ENCODE data around the gene HHAT. TPM values are rescaled to one million over a fixed set of nuclear protein-coding genes. Genes with fewer than 3 reads are reported as not detected.

Gene HHAT
- total RNA-seq, 4 donors from 2014 or later = 2.2 to 11.6 (median 7.3) TPM

DNA sequence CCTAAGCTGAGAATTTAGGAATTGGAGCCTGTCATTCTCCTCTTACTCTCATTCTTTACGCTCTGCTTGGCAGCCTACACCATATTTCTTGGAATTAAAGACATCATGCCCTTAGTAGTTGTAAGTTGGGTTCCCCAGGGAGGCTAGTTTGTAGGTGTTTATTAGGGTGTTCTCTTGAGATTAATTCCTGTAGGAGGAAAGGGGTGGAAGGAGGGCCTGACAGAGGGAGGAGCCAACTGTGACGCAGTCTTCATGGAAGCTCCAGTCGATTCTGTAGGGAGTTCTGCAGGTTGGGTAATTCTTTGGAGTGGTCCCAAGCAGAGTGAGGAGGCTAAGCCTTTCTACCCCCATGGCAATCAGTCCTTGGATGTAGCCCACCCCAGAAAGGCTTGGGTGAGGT lies 111.4 kb downstream of the HHAT start:
- DNase-seq = no peak
- H3K36me3 ChIP-seq = no peaks in the 10 kb centered on the region
- H3K27ac ChIP-seq = no peak overlapping the region
- TF ChIP-seq POLR2A (IDR thresholded peaks at IDR 0.05) = no peak
- TF ChIP-seq EP300 (IDR thresholded peaks at IDR 0.05; ENCODE audit: low read depth) = no peak
- TF ChIP-seq POLR2AphosphoS5 (IDR thresholded peaks at IDR 0.05) = no peak
- TF ChIP-seq, protein P1, sequence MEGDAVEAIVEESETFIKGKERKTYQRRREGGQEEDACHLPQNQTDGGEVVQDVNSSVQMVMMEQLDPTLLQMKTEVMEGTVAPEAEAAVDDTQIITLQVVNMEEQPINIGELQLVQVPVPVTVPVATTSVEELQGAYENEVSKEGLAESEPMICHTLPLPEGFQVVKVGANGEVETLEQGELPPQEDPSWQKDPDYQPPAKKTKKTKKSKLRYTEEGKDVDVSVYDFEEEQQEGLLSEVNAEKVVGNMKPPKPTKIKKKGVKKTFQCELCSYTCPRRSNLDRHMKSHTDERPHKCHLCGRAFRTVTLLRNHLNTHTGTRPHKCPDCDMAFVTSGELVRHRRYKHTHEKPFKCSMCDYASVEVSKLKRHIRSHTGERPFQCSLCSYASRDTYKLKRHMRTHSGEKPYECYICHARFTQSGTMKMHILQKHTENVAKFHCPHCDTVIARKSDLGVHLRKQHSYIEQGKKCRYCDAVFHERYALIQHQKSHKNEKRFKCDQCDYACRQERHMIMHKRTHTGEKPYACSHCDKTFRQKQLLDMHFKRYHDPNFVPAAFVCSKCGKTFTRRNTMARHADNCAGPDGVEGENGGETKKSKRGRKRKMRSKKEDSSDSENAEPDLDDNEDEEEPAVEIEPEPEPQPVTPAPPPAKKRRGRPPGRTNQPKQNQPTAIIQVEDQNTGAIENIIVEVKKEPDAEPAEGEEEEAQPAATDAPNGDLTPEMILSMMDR (IDR thresholded peaks at IDR 0.05) = no peak
- no peak overlapping the region for H3K4me3 ChIP-seq
- in situ Hi-C loops (cut with MboI; ENCODE audit: low pct_ligation_motif_present in 1 of 4, low pct_unique_long_range_greater_than_20kb in 1 of 4, low sequenced_read_pairs in 3 of 4) (no loop called here), intact Hi-C loops (cut with DNase I; ENCODE audit: low total_unique reads) (no loop called here)
- WGBS, 2 donors (ENCODE audit: low coverage in 1 of 2) = 92 to 95% methylated on average over 2 to 3 of the region's 3 CpGs
- no peaks in the 10 kb centered on the region for H3K4me1 ChIP-seq
- H3K27me3 ChIP-seq = no peaks in the 10 kb centered on the region
- H3K9me3 ChIP-seq = no peaks in the 10 kb centered on the region

DNA sequence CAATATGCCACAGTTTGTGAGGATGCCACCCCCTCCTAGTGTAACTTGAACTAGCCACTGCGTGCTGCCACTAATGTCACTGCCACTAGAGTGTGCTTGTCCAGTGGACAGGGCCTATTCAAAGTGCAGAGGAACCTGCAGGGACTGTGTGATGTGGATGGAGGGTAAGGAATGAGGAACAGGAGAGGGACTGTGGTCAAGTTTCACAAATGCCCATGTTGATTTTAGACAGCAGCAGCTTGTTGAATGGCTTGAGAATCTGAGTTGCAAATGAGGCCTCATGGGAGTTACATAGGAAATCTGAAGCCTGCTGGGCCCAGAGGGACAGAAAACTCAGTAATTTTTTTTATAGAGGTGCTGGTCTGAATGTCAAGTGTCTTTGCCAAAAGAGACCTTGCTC lies 112.3 kb downstream of the HHAT start:
- no peak for DNase-seq
- in situ Hi-C loops (cut with MboI; ENCODE audit: low pct_ligation_motif_present in 1 of 4, low pct_unique_long_range_greater_than_20kb in 1 of 4, low sequenced_read_pairs in 3 of 4) (no loop called here), intact Hi-C loops (cut with DNase I; ENCODE audit: low total_unique reads) (no loop called here)
- Histone ChIP-seq H3K4me1 (no peaks in the 10 kb centered on the region), H3K36me3 (no peaks in the 10 kb centered on the region), H3K27ac (no peak overlapping the region), H3K4me3 (no peak overlapping the region), H3K27me3 (no peaks in the 10 kb centered on the region), H3K9me3 (no peaks in the 10 kb centered on the region)
- 88 to 94% methylated on average over 1 of the region's 1 CpG for WGBS, 2 donors (ENCODE audit: low coverage in 1 of 2)
- no peak for TF ChIP-seq EP300 (IDR thresholded peaks at IDR 0.05; ENCODE audit: low read depth)
- TF ChIP-seq POLR2A (IDR thresholded peaks at IDR 0.05) = no peak
- TF ChIP-seq POLR2AphosphoS5 (IDR thresholded peaks at IDR 0.05) = no peak
- TF ChIP-seq, protein P1 (IDR thresholded peaks at IDR 0.05) = no peak

DNA sequence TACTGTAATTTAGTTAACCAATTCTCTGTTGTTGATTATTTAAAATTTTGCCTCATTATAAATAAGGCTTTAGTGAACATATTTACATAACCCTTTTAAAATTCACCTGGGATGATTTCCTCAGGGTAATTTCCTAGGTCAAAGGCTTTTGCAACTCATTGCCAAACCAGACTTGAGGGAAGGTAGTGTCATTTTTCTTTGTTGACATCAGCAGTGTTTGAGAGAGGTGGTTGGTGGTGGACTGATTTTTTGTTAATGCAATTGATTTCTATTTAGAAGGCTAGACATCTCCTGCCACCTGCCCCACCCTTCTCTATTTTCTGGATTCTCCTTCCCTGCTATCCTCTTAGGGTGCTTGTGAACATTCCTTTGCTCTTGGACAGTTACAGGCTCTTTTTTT lies 116.8 kb downstream of the HHAT start:
- in situ Hi-C loops (cut with MboI; ENCODE audit: low pct_ligation_motif_present in 1 of 4, low pct_unique_long_range_greater_than_20kb in 1 of 4, low sequenced_read_pairs in 3 of 4) (no loop called here), intact Hi-C loops (cut with DNase I; ENCODE audit: low total_unique reads) (no loop called here)
- Histone ChIP-seq H3K36me3 (no peaks in the 10 kb centered on the region), H3K27me3 (no peaks in the 10 kb centered on the region), H3K4me3 (no peak overlapping the region), H3K4me1 (no peaks in the 10 kb centered on the region), H3K27ac (no peak overlapping the region), H3K9me3 (no peaks in the 10 kb centered on the region)
- TF ChIP-seq POLR2AphosphoS5 (IDR thresholded peaks at IDR 0.05) = no peak
- no peak for TF ChIP-seq POLR2A (IDR thresholded peaks at IDR 0.05)
- TF ChIP-seq, protein P1 (IDR thresholded peaks at IDR 0.05) = no peak
- no peak for TF ChIP-seq EP300 (IDR thresholded peaks at IDR 0.05; ENCODE audit: low read depth)
- DNase-seq = no peak

DNA sequence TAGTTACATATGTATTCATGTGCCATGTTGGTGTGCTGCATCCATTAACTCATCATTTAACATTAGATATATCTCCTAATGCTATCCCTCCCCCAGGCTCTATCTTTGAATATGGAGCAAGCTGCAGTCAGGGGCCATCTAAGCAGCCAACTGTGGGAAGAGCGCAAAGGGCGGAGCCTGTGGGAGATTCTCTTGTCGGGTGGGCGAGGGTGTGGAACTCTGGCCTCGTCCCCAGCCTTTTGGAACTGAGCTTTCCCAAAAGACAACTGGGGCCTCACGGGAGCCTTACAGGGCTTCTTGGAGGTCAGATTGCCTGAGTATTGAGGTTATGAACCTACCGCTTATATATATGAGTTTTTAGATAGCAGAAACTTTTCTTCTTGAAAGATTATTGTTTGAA lies 117.2 kb downstream of the HHAT start:
- no peaks in the 10 kb centered on the region for H3K4me1 ChIP-seq
- intact Hi-C loops (cut with DNase I; ENCODE audit: low total_unique reads) = no loop called here
- no peaks in the 10 kb centered on the region for H3K36me3 ChIP-seq
- no peaks in the 10 kb centered on the region for H3K9me3 ChIP-seq
- H3K4me3 ChIP-seq = no peak overlapping the region
- no peak for TF ChIP-seq POLR2AphosphoS5 (IDR thresholded peaks at IDR 0.05)
- no peak for TF ChIP-seq EP300 (IDR thresholded peaks at IDR 0.05; ENCODE audit: low read depth)
- no peak for TF ChIP-seq POLR2A (IDR thresholded peaks at IDR 0.05)
- TF ChIP-seq, protein P1 (IDR thresholded peaks at IDR 0.05) = no peak
- H3K27ac ChIP-seq = no peak overlapping the region
- DNase-seq = no peak
- WGBS, 2 donors (ENCODE audit: low coverage in 1 of 2) = 85 to 100% methylated on average over 1 to 7 of the region's 7 CpGs
- no peaks in the 10 kb centered on the region for H3K27me3 ChIP-seq
- in situ Hi-C loops (cut with MboI; ENCODE audit: low pct_ligation_motif_present in 1 of 4, low pct_unique_long_range_greater_than_20kb in 1 of 4, low sequenced_read_pairs in 3 of 4) = no loop called here

All from transverse colon (tissue), 4 donors.